HL-60/S4 treated with retinoic acid at 250 ng/mL for 4 days and 3 days (cell line): ENCODE data around the gene ZNF581.

Experiments
- in situ Hi-C: fragments of 300-500 bp; cut with MboI; formaldehyde crosslinking; loops from 2 replicates; pipeline ENCODE4 v1.7.0; 2022; ENCODE audit warnings: low sequenced_read_pairs

ZNF581 gene

GRCh38 chr19:55660404-55660803 is 17.0 kb downstream of the ZNF581 start:
- in situ Hi-C loops, result no loop called here

GRCh38 chr19:55660991-55661390 is 17.5 kb downstream of the ZNF581 start:
- in situ Hi-C loops, result no loop called here

DNA sequence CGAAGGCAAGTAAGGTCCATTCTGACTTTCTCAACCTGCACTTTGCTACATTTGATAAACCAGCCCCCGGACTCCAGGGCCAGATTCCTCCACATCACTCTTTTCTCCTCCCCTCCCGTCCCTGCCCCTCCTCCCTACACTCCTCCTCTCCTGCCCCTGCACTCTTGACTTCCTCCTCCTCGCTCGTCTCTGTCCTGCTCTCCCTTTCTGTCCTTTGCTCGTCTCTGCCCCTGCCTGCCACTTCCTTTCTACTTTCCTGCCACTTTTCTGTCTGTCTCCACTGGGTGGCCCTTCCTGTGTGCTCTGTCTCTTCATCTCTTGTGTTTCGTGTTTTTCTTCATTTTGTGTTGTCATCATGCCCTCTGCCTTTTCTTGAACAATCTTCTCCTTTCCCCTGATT is 18.4 kb downstream of the ZNF581 start:
- in situ Hi-C loops, result no loop called here

- in situ Hi-C loops, result no loop called here
Measured at GRCh38 chr19:55663846-55664536, 20.5 kb downstream of the ZNF581 start.

GRCh38 chr19:55666343-55667005 is 23.0 kb downstream of the ZNF581 start:
- in situ Hi-C loops, result no loop called here

DNA sequence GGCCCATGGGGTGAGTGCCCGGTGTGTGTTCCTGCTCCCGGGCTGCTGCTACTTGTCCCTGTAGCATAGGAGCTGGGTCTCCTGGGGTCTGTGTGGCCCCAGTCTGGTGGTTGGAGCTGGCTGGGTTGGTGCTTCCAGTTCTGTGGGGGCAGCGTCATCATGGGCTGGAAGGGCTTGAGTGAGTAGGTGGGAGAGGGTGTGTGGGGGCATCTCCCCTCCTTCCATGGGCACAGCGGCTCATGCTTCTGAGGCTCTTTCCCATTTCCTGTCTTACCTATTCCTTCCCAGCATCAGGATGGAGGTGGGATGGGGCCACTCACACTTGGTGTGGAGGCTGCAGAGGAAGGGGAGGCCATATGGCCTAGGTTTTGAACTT is 23.5 kb downstream of the ZNF581 start:
- in situ Hi-C loops, result no loop called here

GRCh38 chr19:55667511-55667910 is 24.1 kb downstream of the ZNF581 start:
- in situ Hi-C loops, result no loop called here

DNA sequence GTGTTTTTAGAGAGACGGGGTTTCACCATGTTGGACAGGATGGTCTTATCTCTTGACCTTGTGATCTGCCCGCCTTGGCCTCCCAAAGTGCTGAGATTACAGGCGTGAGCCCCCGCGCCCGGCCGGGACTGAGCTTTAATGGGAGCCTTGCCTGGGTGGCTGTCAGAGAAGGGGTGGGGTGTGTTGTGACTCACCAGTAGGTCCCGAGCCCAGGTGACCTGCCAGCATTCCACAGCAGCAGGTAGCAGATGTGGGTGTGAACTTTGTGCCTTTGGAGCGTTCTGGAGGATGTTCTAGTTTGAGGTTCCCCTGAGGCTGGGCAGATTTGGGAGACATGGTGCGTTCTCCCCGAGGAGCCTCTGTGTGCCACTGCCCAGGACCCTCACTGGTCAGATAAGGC is 24.5 kb downstream of the ZNF581 start:
- in situ Hi-C loops, result no loop called here

GRCh38 chr19:55668603-55669348 is 25.3 kb downstream of the ZNF581 start:
- in situ Hi-C loops, result no loop called here

- in situ Hi-C loops, result no loop called here
Measured at GRCh38 chr19:55669418-55670279, 26.2 kb downstream of the ZNF581 start.

- in situ Hi-C loops, result no loop called here
Measured at GRCh38 chr19:55670280-55671053, 27.0 kb downstream of the ZNF581 start.

- in situ Hi-C loops, result no loop called here
Measured at GRCh38 chr19:55671054-55671378, 27.6 kb downstream of the ZNF581 start.

DNA sequence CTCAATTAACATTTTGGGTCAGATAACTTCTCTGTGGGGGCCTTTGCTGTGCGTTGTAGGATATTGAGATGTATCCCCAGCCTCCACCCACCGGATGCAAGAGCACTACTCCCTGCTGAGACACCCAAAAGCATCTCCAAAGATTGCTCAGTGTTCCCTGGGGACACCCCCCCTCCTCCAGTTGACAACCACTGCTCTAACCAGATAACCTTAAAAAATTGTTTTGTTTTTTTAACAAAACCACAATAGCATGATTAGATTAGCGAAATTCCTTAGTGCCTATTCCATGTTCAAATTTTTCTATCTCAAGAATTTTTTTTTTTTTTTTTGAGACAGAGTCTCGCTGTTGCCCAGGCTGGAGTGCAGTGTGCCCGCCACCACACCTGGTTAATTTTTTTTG is 29.0 kb downstream of the ZNF581 start:
- in situ Hi-C loops, result no loop called here

DNA sequence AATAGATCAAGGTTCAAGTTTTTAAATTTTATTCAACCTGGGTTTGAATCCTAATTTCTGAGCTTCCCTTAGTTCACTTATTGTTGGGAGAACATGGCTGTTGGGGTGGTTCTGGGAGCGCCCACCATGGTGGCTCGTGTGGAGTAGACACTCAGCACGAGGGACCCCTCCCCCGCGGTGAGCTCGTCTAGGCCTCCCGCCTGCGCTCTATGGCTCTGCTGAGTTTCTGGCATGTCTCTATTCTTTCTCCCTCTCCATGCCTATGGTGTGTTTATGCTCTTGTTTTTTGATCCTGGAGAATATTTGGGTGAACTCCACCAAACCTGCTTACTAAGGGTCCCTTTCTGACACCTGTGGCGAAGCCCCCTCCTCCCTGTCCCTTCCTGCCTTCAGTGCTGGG is 30.0 kb downstream of the ZNF581 start:
- in situ Hi-C loops, result no loop called here

- in situ Hi-C loops, result no loop called here
Measured at GRCh38 chr19:55673889-55674288, 30.4 kb downstream of the ZNF581 start.

- in situ Hi-C loops, result no loop called here
Measured at GRCh38 chr19:55674459-55674840, 31.0 kb downstream of the ZNF581 start.

DNA sequence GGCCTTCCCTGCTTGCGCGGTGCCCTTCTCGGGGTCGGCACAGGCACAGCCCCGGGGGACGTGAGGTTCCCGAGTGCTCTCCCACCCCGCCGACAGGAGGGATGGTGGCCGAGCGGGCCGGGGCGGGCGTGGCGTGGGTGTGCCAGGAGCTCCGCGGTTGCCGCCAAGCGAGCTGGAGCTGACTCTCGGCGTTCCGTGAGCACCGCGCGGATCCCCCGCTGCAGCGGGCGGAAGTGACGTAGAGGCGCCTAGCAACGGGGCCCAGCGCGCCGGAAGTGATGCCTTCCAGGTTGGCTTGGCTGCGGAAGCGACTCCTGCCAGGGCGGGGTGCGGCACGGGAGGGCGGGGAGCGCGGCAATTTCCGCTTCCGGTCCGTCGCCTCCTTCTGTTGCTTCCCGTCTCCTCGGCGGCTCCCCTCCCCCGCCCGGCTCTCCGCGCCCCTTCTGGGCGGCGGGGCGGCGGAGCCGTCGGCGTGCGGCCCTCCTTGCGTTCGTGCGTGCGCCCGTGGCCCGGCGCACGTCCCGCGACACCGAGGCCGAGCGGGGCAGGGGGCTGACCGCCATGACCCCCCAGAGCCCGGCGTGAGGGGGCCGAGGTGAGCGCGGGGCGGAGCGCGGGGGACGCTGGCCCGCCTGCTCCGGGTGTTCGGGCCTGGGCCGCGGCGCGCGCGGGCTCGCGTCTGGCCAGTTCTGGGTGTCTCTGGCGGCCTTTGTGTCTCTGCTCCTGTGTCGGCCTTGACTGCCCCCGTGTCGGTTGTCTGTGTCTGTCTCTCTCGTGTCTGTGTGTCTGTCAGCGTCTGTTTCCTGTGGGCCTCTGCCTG is 31.6 kb downstream of the ZNF581 start, which contains the start of gene EPN1:
Gene EPN1 (plus strand): TSS at position 386 of the 820 bp plus-strand sequence. CDS start 3,402 bp downstream, outside the sequence.
- in situ Hi-C loops, result no loop called here

DNA sequence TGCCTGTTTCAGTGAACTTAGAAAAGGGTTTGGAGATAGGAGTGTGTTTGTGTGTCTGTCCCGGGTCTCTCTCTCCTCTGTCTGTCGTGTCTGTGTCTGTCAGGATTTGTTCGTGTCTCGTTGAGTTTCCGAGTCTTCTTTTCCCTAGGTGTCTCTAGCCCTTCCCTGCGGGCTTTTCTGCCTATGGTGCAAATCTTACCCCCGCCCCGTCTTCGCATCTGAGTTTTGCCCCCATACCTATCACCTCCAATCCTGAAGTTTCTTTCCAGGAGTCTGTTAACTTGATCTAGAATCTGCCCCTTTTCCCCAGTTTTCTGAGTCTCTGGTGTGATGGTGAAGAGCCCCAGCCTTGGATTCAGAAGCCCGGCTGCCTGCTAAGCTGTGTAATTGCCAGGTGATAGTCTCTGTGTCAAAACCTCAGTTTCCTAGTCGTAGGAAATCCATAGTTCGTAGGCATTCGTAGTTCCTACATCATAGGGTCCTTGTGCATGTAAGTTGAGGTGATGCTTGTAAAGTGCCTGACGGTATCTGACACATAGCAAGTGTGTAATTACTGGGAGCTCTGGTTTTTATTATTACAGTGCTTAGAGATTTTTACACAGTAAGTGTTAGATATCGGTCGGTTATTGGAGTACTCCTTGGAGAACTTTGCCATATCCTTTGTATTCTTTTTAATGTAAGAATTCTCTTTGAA is 32.4 kb downstream of the ZNF581 start:
- in situ Hi-C loops, result no loop called here

DNA sequence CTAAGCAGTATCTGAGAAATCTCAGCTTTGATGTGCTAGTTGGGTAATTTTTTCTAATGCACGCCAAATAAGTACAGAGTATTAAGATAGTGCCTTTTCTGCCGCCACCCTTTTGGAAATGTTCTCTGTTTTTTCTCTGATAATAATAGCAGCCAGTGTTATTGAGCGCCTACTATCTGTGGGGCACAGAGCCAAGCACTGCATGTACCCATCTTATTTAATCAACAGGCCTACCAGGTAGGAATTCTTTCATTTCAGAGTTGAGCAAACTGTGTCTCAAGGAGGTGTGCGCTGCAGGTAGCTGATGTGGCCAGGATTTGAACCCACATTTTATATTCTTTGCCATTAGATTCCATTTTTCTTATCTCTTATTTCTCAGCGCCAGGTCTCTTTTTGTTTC is 32.9 kb downstream of the ZNF581 start:
- in situ Hi-C loops, result no loop called here
